T-helper 1 cell treated with Interleukin-12 subunit alpha and Interleukin-12 subunit beta and Interleukin-4 antibody, amounts not matched to agents 30 μg/mL and 1 μg/mL, for 36 hours (primary cell): ENCODE data around the gene NSF.
"Not testable (repeated sequence)": the region's sequence is repeated elsewhere in the genome, so short reads cannot be mapped to it uniquely, and the experiment has no call there.

Source experiments
- H3K27ac Mint-ChIP-seq: one replicate; pipeline ENCODE4 v1.8.0; 2021; ENCODE audit warnings: mild to moderate bottlenecking, mixed read lengths
- H3K27me3 Mint-ChIP-seq: one replicate; pipeline ENCODE4 v1.8.0; 2021; ENCODE audit warnings: low read depth, mixed read lengths
- H3K36me3 Mint-ChIP-seq: one replicate; pipeline ENCODE4 v1.8.0; 2021; ENCODE audit warnings: low read depth, mixed read lengths
- H3K4me1 Mint-ChIP-seq: one replicate; pipeline ENCODE4 v1.8.0; 2021; ENCODE audit warnings: low read depth, mixed read lengths
- H3K4me3 Mint-ChIP-seq: one replicate; pipeline ENCODE4 v1.8.0; 2021; ENCODE audit warnings: mild to moderate bottlenecking, moderate library complexity, mixed read lengths
- H3K9me3 Mint-ChIP-seq: one replicate; pipeline ENCODE4 v1.8.0; 2021; ENCODE audit warnings: mixed read lengths

NSF gene

GRCh38 chr17:46659702-46660101 lies 69.2 kb downstream of the NSF start:
- not testable (repeated sequence) for H3K9me3 Mint-ChIP-seq, H3K36me3 Mint-ChIP-seq, H3K27me3 Mint-ChIP-seq, H3K4me1 Mint-ChIP-seq, H3K4me3 Mint-ChIP-seq, H3K27ac Mint-ChIP-seq

- not testable (repeated sequence) for H3K4me1 Mint-ChIP-seq, H3K27me3 Mint-ChIP-seq, H3K4me3 Mint-ChIP-seq, H3K9me3 Mint-ChIP-seq, H3K36me3 Mint-ChIP-seq, H3K27ac Mint-ChIP-seq
These were observed 72.7 kb downstream of the NSF start for GRCh38 chr17:46663123-46663522.

DNA sequence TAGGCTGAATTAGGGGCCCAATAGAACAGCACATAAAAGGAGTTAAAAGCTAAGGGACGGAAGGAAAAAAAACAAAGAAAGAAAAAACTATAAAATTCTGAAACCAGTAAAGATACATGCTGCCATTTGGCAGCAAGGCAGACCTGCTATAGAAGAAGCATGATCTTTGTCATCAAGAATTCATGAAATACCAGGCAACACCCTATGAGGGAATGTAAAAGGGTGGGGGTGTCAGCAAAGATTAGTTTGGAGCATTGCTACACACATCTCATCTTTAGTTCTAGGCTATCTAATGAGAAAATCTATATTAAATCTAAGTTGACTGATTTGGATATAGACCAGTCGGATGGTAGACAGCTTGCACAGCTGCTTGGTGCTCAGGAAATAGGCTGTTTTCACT lies 73.1 kb downstream of the NSF start:
- not testable (repeated sequence) for H3K4me3 Mint-ChIP-seq, H3K4me1 Mint-ChIP-seq, H3K9me3 Mint-ChIP-seq, H3K27ac Mint-ChIP-seq, H3K36me3 Mint-ChIP-seq, H3K27me3 Mint-ChIP-seq

- not testable (repeated sequence) for H3K36me3 Mint-ChIP-seq, H3K27me3 Mint-ChIP-seq, H3K4me1 Mint-ChIP-seq, H3K4me3 Mint-ChIP-seq, H3K9me3 Mint-ChIP-seq, H3K27ac Mint-ChIP-seq
These were observed 75.5 kb downstream of the NSF start for GRCh38 chr17:46665969-46666368.

DNA sequence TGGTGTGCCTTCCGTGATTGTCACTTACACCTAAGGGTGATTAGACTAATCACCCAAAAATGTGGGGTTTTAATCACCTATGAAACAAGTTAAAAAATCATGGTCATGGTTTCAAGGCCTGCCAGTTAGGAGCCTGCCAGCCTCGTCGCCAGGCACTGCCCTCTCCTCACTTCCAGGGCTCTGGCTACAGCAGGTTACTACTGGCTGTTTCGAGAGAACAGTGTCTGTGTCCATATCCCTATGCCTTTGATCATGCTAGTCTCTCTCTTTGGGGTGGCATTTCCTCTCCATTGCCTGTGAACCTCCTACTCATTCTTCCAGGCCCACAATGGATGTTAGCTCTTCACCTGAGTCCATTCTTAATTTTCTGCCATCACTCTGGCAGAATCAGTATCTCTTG lies 80.3 kb downstream of the NSF start:
- H3K4me3 Mint-ChIP-seq, H3K4me1 Mint-ChIP-seq, H3K27ac Mint-ChIP-seq, H3K27me3 Mint-ChIP-seq, H3K9me3 Mint-ChIP-seq, H3K36me3 Mint-ChIP-seq: not testable (repeated sequence)

- H3K9me3 Mint-ChIP-seq, H3K4me3 Mint-ChIP-seq, H3K36me3 Mint-ChIP-seq, H3K27ac Mint-ChIP-seq, H3K27me3 Mint-ChIP-seq, H3K4me1 Mint-ChIP-seq: not testable (repeated sequence)
These were observed 82.3 kb downstream of the NSF start for GRCh38 chr17:46672777-46673176.

DNA sequence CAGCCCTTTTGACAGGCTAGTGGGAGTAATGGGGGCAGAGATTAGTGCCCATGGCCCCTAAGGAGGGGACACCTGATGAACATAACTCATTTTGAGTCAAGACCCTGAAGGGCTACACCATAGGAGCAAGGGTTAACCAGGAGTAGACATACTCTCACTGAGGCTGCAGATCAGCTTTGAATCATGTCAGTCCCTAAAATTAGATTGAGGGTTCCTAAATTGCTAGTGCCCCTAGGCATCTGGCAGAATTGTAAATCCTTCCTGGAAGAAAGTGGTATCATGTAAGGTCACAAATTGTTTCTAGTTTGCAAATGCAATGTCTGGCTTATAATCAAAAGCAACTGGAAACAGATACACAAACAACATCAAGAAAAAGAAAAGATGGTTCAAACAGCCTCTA lies 87.3 kb downstream of the NSF start:
- not testable (repeated sequence) for H3K27me3 Mint-ChIP-seq, H3K36me3 Mint-ChIP-seq, H3K27ac Mint-ChIP-seq, H3K4me3 Mint-ChIP-seq, H3K9me3 Mint-ChIP-seq, H3K4me1 Mint-ChIP-seq

- H3K4me1 Mint-ChIP-seq, H3K27me3 Mint-ChIP-seq, H3K9me3 Mint-ChIP-seq, H3K36me3 Mint-ChIP-seq, H3K27ac Mint-ChIP-seq, H3K4me3 Mint-ChIP-seq: not testable (repeated sequence)
These were observed 93.2 kb downstream of the NSF start for GRCh38 chr17:46683653-46684052.

- not testable (repeated sequence) for H3K9me3 Mint-ChIP-seq, H3K4me1 Mint-ChIP-seq, H3K4me3 Mint-ChIP-seq, H3K27ac Mint-ChIP-seq, H3K36me3 Mint-ChIP-seq, H3K27me3 Mint-ChIP-seq
These were observed 94.8 kb downstream of the NSF start for GRCh38 chr17:46685284-46685683.

- not testable (repeated sequence) for H3K9me3 Mint-ChIP-seq, H3K27me3 Mint-ChIP-seq, H3K27ac Mint-ChIP-seq, H3K4me1 Mint-ChIP-seq, H3K36me3 Mint-ChIP-seq, H3K4me3 Mint-ChIP-seq
These were observed 101.7 kb downstream of the NSF start for GRCh38 chr17:46692196-46692595.

- not testable (repeated sequence) for H3K27ac Mint-ChIP-seq, H3K36me3 Mint-ChIP-seq, H3K4me3 Mint-ChIP-seq, H3K4me1 Mint-ChIP-seq, H3K9me3 Mint-ChIP-seq, H3K27me3 Mint-ChIP-seq
These were observed 102.8 kb downstream of the NSF start for GRCh38 chr17:46693283-46693682.

DNA sequence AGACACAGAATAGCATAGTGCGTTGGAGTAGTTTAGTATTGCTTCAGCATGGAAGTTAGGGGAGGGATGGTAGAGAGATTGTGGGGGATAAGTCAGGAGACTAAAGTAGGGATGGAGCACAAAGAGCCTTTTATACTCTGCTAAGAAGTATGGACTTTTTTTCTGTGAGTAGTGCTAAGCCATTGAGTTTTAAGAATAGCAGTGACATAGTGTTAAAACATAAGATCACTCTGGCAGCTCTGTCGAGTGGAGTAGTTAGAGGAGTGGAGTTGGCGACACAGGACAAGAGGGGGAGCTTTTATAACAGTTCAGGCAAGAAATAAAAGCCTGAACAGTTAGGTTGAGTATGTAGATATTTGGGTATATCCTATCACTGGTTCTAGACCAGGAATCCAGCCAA lies 106.1 kb downstream of the NSF start:
- H3K4me3 Mint-ChIP-seq, H3K4me1 Mint-ChIP-seq, H3K27ac Mint-ChIP-seq, H3K27me3 Mint-ChIP-seq, H3K9me3 Mint-ChIP-seq, H3K36me3 Mint-ChIP-seq: not testable (repeated sequence)

GRCh38 chr17:46699014-46699413 lies 108.5 kb downstream of the NSF start:
- not testable (repeated sequence) for H3K9me3 Mint-ChIP-seq, H3K4me3 Mint-ChIP-seq, H3K36me3 Mint-ChIP-seq, H3K27me3 Mint-ChIP-seq, H3K4me1 Mint-ChIP-seq, H3K27ac Mint-ChIP-seq

DNA sequence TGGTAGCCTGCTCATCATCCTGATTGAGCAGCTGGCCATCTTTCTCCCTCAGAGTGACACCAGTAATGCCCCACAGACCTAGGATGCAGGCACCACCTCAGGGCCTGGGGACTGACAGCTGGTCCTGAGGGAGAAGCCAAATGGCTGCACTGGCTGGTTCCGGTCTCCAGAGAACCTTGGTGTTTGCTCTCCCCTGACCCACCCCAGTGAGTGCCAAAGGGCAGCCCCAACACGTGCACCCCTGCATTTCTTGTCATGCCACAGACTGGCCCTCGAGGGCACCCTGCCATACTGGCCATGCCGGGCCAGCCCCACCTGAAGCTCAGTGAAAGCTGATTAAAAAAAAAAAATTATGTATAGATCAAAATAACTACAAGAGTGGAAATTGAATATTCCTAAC lies 127.5 kb downstream of the NSF start:
- H3K4me3 Mint-ChIP-seq: no peak overlapping the region
- peaks cover 7% of the 10 kb centered on the region for H3K4me1 Mint-ChIP-seq
- no peaks in the 10 kb centered on the region for H3K9me3 Mint-ChIP-seq
- H3K27me3 Mint-ChIP-seq: no peaks in the 10 kb centered on the region
- peaks cover 15% of the 10 kb centered on the region for H3K36me3 Mint-ChIP-seq
- H3K27ac Mint-ChIP-seq: no peak overlapping the region

DNA sequence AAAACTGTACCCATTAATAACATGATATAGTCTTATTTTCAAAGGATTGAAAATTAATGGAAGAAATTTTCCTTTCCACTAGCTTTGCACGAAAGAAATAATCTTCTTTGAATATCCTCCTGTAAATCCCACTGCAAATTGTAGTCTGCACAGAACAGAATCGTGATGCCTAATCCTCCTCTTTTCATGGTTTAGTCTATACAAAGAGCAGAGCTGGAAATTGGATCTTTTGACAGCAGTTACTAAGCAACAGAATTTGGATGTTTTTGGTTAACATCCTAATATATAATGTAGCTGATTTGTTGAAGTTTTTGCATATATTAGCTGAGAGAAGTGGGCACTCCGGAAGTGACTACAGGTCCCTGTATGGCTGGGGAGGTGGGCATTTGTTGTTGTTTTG lies 129.4 kb downstream of the NSF start:
- no peaks in the 10 kb centered on the region for H3K27me3 Mint-ChIP-seq
- H3K36me3 Mint-ChIP-seq: peaks cover 9% of the 10 kb centered on the region
- H3K4me1 Mint-ChIP-seq: no peaks in the 10 kb centered on the region
- no peaks in the 10 kb centered on the region for H3K9me3 Mint-ChIP-seq
- no peak overlapping the region for H3K4me3 Mint-ChIP-seq
- no peak overlapping the region for H3K27ac Mint-ChIP-seq

DNA sequence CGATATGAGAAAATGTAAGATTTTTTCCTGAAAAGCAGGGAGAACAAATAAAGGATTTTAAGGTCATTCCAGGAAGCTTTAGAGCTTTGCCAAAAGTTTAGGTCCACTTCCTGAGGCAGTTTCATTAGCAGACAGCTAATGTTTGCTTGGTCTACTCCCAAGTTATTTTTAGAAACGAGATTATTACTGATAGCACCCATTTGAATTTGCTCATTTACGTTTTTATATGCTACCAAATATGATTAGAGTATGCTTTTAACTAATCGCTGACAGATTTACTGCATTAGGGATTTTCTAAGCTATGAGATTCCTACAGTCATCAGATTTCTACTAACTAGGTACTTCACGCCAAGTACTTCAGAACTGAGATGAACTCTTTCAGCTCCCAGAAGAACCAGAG lies 129.9 kb downstream of the NSF start:
- H3K36me3 Mint-ChIP-seq: peaks cover 9% of the 10 kb centered on the region
- H3K27ac Mint-ChIP-seq: no peak overlapping the region
- H3K27me3 Mint-ChIP-seq: no peaks in the 10 kb centered on the region
- no peaks in the 10 kb centered on the region for H3K9me3 Mint-ChIP-seq
- H3K4me3 Mint-ChIP-seq: no peak overlapping the region
- no peaks in the 10 kb centered on the region for H3K4me1 Mint-ChIP-seq
